ENCODE measurements around the gene SIGLEC14.
"Not testable (repeated sequence)": the region's sequence is repeated elsewhere in the genome, so short reads cannot be mapped to it uniquely, and the experiment has no call there.

SIGLEC14 gene

GRCh38 chr19:51668216-51668615 lies 21.6 kb upstream of the SIGLEC14 start:
- no peak for FAIRE-seq

GRCh38 chr19:51664997-51665396 lies 18.4 kb upstream of the SIGLEC14 start:
- no peak for FAIRE-seq

GRCh38 chr19:51664131-51664530 lies 17.5 kb upstream of the SIGLEC14 start:
- no peak for FAIRE-seq

GRCh38 chr19:51663650-51664049 lies 17.0 kb upstream of the SIGLEC14 start:
- no peak for FAIRE-seq

- peak; percentile 77 for FAIRE-seq
These were observed 14.5 kb upstream of the SIGLEC14 start for GRCh38 chr19:51660975-51661600.

GRCh38 chr19:51654783-51655182 lies 8.2 kb upstream of the SIGLEC14 start:
- FAIRE-seq, result no peak

- no peak for FAIRE-seq
These were observed 6.5 kb upstream of the SIGLEC14 start for GRCh38 chr19:51653162-51653561.

- no peak for FAIRE-seq
These were observed 5.6 kb upstream of the SIGLEC14 start for GRCh38 chr19:51652266-51652665.

- FAIRE-seq, result no peak
These were observed 4.7 kb upstream of the SIGLEC14 start for GRCh38 chr19:51651216-51651846.

GRCh38 chr19:51647318-51647717 lies 693 bp upstream of the SIGLEC14 start:
- no peak for FAIRE-seq

- no peak for FAIRE-seq
These were observed 1.9 kb downstream of the SIGLEC14 start for GRCh38 chr19:51644636-51645271.

- FAIRE-seq, result no peak
These were observed 5.0 kb downstream of the SIGLEC14 start for GRCh38 chr19:51641648-51642047.

GRCh38 chr19:51640386-51640785 lies 6.2 kb downstream of the SIGLEC14 start:
- FAIRE-seq, result no peak

GRCh38 chr19:51639916-51640315 lies 6.7 kb downstream of the SIGLEC14 start:
- FAIRE-seq, result no peak

- no peak for FAIRE-seq
These were observed 9.2 kb downstream of the SIGLEC14 start for GRCh38 chr19:51637362-51637978.

GRCh38 chr19:51632126-51632525 lies 14.5 kb downstream of the SIGLEC14 start:
- FAIRE-seq, result no peak

- FAIRE-seq, result not testable (repeated sequence)
These were observed 16.3 kb downstream of the SIGLEC14 start, which contains the start of gene SIGLEC5 for GRCh38 chr19:51630315-51630714. TSS of gene SIGLEC5 (minus strand) at chr19:51630401. CDS start at chr19:51630335, 66 bp downstream.

- no peak for FAIRE-seq
These were observed 18.3 kb downstream of the SIGLEC14 start for GRCh38 chr19:51628153-51628939.

GRCh38 chr19:51627491-51628138 lies 19.0 kb downstream of the SIGLEC14 start:
- FAIRE-seq, result no peak

- FAIRE-seq, result no peak
These were observed 19.9 kb downstream of the SIGLEC14 start for GRCh38 chr19:51626675-51627074.

- FAIRE-seq, result no peak
These were observed 25.4 kb downstream of the SIGLEC14 start for GRCh38 chr19:51621178-51621577.

GRCh38 chr19:51615991-51616390 lies 30.6 kb downstream of the SIGLEC14 start:
- FAIRE-seq, result no peak

All from endometrium (tissue), 2 donors.